Measurements from ENCODE around the gene HOXA11. TPM values are rescaled to one million over a fixed set of nuclear protein-coding genes. Genes with fewer than 3 reads are reported as not detected.

The HOXA11 gene
- total and polyA plus RNA-seq, 12 donors: 0.13 to 3.0 (median 1.2) TPM; not detected in 2

DNA sequence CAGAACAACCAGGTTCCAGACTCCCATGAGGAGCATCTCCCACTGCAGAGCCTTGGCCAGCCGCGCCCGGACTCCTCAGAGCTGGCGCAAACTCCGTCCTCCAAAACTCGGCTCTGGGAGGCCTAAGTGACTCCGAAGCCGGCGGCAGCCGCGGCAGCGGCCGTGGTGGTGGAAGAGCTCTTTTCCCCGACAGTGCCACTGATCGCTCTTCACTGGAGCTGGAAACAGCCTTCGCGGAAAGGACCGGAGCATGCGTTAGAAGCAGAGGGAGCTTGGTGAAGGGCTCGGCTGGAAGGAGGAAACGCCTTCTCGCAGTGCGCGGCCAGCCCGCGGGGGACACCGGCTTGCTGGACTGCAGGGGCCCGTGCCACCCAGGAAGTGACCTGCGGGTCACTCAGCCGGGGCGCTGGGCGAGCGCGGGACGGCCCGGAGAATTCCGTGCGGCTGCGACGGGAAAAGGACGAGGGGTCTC is 19.9 kb upstream of the HOXA11 start:
- Histone ChIP-seq H3K27ac (no peak overlapping the region), H3K4me3 (no peak overlapping the region), H3K27me3 (peaks cover 85% of the 10 kb centered on the region), H3K9me3 (replicated peaks in 1 of 3) (no peaks in the 10 kb centered on the region), H3K36me3 (replicated peaks in 1 of 2) (no peaks in the 10 kb centered on the region), H3K4me1 (replicated peaks in 1 of 2) (peaks cover 0 to 14% of the 10 kb centered on the region in 2 donors)
- TF ChIP-seq, protein P1, sequence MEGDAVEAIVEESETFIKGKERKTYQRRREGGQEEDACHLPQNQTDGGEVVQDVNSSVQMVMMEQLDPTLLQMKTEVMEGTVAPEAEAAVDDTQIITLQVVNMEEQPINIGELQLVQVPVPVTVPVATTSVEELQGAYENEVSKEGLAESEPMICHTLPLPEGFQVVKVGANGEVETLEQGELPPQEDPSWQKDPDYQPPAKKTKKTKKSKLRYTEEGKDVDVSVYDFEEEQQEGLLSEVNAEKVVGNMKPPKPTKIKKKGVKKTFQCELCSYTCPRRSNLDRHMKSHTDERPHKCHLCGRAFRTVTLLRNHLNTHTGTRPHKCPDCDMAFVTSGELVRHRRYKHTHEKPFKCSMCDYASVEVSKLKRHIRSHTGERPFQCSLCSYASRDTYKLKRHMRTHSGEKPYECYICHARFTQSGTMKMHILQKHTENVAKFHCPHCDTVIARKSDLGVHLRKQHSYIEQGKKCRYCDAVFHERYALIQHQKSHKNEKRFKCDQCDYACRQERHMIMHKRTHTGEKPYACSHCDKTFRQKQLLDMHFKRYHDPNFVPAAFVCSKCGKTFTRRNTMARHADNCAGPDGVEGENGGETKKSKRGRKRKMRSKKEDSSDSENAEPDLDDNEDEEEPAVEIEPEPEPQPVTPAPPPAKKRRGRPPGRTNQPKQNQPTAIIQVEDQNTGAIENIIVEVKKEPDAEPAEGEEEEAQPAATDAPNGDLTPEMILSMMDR (IDR thresholded peaks at IDR 0.05): no peak
- no peak for TF ChIP-seq POLR2A (IDR thresholded peaks at IDR 0.05)
- DNase-seq: no peak
- intact Hi-C loops (cut with DNase I): loop anchor here (10.0 kb wide), 2 partner anchors 370 to 810 kb away; no protein-coding TSS in a partner anchor
- WGBS, 4 donors: 7 to 11% (median 9%) methylated on average over 12 to 41 of the region's 41 CpGs

- Histone ChIP-seq H3K36me3 (replicated peaks in 1 of 2) (no peaks in the 10 kb centered on the region), H3K27ac (no peak overlapping the region), H3K4me3 (no peak overlapping the region), H3K4me1 (replicated peaks in 1 of 2) (peaks cover 0 to 16% of the 10 kb centered on the region in 2 donors), H3K9me3 (replicated peaks in 1 of 3) (no peaks in the 10 kb centered on the region), H3K27me3 (peaks cover 86% of the 10 kb centered on the region)
- TF ChIP-seq, protein P1 (IDR thresholded peaks at IDR 0.05): no peak
- TF ChIP-seq POLR2A (IDR thresholded peaks at IDR 0.05): no peak
- intact Hi-C loops (cut with DNase I): loop anchor here (10.0 kb wide), 2 partner anchors 371 to 811 kb away; no protein-coding TSS in a partner anchor
- DNase-seq: peak in 1 of 7 donors; percentile 1
- WGBS, 4 donors: 13 to 42% (median 26%) methylated on average over 4 of the region's 4 CpGs
These were observed 19.0 kb upstream of the HOXA11 start for GRCh38 chr7:27203964-27204594.

- WGBS, 4 donors: 21 to 28% (median 25%) methylated on average over 10 of the region's 10 CpGs
- DNase-seq: peak in 1 of 7 donors; percentile 17
- no peaks in the 10 kb centered on the region for H3K36me3 ChIP-seq (replicated peaks in 1 of 2)
- no peak overlapping the region for H3K27ac ChIP-seq
- peaks cover 92% of the 10 kb centered on the region for H3K27me3 ChIP-seq
- no peak overlapping the region for H3K4me3 ChIP-seq
- H3K4me1 ChIP-seq (replicated peaks in 1 of 2): peaks cover 0 to 18% of the 10 kb centered on the region in 2 donors
- no peaks in the 10 kb centered on the region for H3K9me3 ChIP-seq (replicated peaks in 1 of 3)
- TF ChIP-seq POLR2A (IDR thresholded peaks at IDR 0.05): no peak
- TF ChIP-seq, protein P1 (IDR thresholded peaks at IDR 0.05): no peak
- intact Hi-C loops (cut with DNase I): loop anchor here (10.0 kb wide), 2 partner anchors 371 to 811 kb away; no protein-coding TSS in a partner anchor
These were observed 18.4 kb upstream of the HOXA11 start for GRCh38 chr7:27203365-27203953.

DNA sequence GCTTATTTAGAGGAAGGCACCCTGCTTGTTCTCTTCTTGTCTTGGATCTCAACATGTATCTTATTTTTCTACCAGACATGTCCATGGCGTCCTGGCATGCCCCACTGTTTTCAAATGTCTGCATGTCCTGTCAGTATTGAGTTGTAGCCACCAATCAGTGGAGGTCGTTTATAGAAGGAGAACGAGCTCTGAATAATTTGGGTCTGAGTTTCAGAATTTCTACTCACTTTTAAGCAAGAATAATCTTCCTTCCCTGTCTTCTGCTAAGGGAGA is 17.8 kb upstream of the HOXA11 start:
- Histone ChIP-seq H3K27me3 (peaks cover 94% of the 10 kb centered on the region), H3K9me3 (replicated peaks in 1 of 3) (no peaks in the 10 kb centered on the region), H3K4me3 (no peak overlapping the region), H3K27ac (no peak overlapping the region), H3K36me3 (replicated peaks in 1 of 2) (no peaks in the 10 kb centered on the region), H3K4me1 (replicated peaks in 1 of 2) (peaks cover 0 to 18% of the 10 kb centered on the region in 2 donors)
- peak in 1 of 7 donors; percentile 24 for DNase-seq
- intact Hi-C loops (cut with DNase I): loop anchor here (10.0 kb wide), 2 partner anchors 372 to 812 kb away; no protein-coding TSS in a partner anchor
- no peak for TF ChIP-seq POLR2A (IDR thresholded peaks at IDR 0.05)
- TF ChIP-seq, protein P1 (IDR thresholded peaks at IDR 0.05): no peak
- 13 to 21% (median 19%) methylated on average over 3 of the region's 3 CpGs for WGBS, 4 donors

Measured in adrenal gland (tissue), 12 donors.